IPS-NIHi11 (cell line): ENCODE measurements around the gene MAST3.
"Not testable (repeated sequence)": the region's sequence is repeated elsewhere in the genome, so short reads cannot be mapped to it uniquely, and the experiment has no call there.

Experiments
- DNase-seq: peaks from one replicate; pipeline ENCODE4 v3.0.0; 2012; ENCODE audit warnings: mixed read lengths, low spot score

Gene MAST3

DNA sequence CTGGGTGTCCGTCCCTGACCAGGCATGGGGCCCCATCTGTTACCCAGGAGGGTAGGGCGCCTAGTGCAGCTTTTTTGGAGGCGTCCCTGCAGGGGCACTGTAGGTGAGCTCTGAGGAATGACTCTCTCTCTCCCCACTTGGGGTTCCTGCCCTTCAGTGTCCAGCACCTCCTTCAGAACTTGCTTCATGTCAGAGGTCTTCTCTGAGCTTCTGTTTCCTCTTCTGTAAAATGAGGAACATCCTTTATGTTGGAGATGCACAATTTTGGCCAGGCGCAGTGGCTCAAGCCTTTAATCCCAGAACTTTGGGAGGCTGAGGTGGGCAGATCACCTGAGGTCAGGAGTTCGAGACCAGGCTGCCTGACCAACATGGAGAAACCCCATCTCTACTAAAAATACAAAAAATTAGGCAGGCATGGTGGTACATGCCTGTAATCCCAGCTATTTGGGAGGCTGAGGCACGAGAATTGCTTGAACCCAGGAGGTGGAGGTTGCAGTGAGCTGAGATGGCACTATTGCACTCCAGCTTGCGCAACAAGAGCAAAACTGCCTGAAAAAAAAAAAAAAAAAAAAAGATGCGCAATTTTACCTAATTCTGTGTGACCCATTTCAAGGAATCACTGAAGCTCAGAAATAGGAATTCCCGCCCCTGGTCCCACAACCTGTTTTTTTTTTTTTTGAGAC, 40.2 kb downstream of the MAST3 start:
- DNase-seq, result no peak

DNA sequence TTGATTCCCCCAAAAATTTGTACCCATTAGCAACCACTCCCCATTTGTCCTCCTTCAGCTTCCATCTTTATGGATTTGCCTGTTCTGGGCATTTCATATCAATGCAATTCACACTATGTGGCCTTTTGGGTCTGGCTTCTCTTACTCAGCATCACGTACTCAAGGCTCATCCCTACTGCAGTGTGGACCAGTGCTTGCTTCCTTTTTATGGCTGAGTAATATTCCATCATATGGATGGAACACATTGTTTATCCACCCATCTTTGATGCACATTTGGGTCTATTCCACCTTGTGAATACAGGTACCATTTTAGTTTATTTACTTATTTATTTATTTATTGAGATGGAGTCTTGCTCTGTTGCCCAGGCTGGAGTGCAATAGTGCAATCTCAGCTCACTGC, 42.9 kb downstream of the MAST3 start:
- DNase-seq, result no peak

DNA sequence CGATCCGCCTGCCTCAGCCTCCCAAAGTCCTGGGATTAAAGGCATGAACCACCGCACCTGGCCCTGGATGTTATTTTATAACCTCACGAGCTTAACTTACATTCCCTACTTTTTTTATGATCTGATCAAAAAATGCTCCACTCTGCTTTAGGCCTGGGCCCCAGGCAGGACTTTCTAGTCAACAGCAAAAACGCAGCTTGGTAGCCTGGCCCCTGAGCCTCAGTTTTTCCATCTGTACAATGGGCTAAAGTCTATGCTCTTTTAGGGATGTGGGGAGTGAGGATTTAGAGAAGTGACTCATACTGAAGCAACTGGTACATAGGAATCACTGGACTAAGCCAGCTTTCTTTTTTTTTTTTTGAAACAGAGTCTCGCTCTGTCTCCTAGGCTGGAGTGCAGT, 43.5 kb downstream of the MAST3 start:
- no peak for DNase-seq

DNA sequence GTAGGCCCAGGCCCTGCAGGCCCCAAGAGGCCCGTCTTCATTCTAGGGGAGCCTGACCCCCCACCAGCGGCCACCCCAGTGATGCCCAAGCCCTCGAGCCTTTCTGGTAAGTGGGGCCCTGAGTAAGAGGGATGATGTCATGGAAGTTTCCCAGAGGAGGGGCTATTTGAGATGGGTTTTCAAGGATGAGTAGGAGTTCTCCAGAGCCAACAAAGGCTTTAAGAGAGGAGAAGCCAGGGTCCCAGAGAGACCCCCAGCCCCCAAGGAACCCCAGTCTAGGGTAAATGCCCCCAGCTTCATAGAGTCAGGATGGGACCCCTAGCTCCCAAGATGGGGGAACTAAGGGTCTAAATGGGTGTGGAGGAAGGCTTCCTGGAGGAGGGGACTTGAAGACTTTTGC, 46.3 kb downstream of the MAST3 start:
- no peak for DNase-seq

DNA sequence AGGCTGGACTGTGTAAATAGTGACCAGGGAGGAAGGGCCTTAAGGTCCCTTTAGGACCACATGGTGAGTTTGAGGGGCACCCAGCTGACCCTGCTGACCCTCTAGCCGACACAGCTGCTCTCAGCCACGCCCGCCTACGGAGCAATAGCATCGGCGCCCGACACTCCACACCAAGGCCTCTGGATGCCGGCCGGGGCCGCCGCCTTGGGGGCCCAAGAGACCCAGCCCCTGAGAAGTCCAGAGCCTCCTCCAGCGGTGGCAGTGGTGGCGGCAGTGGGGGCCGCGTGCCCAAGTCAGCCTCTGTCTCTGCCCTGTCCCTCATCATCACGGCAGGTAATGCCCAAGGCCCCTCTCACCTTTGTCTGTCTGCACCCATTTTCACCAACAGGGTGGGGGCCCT, 46.8 kb downstream of the MAST3 start:
- no peak for DNase-seq

DNA sequence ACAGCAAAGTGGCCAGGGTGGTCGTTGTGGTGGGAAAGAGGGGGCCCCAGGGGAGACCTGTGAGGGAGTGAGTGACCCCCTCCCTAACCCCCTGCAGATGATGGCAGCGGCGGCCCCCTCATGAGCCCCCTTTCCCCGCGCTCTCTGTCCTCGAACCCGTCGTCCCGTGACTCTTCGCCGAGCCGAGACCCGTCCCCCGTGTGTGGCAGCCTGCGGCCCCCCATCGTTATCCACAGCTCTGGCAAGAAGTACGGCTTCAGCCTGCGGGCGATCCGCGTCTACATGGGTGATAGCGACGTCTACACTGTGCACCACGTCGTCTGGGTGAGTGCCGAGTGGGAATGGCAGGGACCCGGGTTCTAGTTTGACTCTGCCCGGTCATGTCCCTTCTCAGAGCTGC, 47.3 kb downstream of the MAST3 start:
- DNase-seq, result no peak

DNA sequence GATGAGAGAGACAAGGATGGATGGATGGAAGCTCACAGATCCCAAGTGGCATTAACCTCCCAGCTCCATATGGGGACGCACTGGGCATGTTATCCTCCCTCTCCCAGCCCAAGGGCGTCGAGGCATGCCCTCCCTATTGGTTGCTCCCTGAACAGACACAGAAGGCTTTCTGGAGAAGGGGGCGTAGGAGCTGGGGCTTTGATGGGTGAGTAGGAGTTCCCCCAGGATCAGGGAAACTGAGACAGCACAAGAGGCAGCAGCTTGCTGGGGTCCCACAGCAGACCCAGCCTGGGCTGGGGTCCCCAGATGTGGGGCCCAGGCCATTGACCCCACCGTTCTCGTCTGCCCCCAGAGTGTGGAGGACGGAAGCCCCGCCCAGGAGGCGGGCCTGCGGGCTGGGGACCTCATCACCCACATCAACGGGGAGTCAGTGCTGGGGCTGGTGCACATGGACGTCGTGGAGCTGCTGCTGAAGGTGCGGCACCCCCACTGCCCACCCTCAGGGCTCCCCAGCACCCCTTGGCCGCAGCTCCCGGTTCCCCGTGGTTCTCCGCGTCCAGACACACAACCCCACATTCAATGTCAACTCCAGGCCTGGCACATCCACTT, 47.9 kb downstream of the MAST3 start:
- no peak for DNase-seq

DNA sequence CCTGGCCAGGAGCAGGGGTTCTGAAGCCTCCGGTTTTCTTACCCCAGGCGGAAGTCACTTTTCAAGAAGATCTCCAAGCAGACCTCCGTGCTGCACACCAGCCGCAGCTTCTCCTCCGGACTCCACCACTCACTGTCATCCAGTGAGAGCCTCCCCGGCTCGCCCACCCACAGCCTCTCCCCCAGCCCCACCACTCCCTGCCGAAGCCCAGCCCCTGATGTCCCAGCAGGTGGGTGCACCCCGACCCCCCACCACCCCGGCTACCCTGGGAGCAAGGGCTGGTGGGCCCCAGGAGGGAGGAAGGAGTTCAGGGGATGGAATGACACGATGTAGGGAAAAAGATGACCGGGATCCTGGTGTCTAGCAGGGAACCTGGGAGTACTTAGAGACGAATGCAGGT, 49.8 kb downstream of the MAST3 start:
- no peak for DNase-seq

DNA sequence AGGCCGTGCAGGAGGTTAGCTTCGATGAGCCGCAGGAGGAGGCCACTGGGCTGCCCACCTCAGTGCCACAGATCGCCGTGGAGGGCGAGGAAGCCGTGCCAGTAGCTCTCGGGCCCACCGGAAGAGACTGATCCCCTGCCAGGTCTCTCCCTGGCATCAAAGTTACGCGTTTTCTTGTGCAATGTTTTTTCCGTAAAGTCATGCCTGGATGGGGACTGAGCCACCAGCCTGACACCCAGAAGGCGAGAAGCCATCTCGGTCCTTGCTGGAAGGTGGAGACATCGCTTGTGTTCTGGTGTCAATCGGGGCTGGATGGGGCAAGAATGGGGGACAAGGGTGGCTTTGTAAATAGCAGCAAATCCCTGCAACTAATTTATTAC, 52.0 kb downstream of the MAST3 start:
- no peak for DNase-seq

DNA sequence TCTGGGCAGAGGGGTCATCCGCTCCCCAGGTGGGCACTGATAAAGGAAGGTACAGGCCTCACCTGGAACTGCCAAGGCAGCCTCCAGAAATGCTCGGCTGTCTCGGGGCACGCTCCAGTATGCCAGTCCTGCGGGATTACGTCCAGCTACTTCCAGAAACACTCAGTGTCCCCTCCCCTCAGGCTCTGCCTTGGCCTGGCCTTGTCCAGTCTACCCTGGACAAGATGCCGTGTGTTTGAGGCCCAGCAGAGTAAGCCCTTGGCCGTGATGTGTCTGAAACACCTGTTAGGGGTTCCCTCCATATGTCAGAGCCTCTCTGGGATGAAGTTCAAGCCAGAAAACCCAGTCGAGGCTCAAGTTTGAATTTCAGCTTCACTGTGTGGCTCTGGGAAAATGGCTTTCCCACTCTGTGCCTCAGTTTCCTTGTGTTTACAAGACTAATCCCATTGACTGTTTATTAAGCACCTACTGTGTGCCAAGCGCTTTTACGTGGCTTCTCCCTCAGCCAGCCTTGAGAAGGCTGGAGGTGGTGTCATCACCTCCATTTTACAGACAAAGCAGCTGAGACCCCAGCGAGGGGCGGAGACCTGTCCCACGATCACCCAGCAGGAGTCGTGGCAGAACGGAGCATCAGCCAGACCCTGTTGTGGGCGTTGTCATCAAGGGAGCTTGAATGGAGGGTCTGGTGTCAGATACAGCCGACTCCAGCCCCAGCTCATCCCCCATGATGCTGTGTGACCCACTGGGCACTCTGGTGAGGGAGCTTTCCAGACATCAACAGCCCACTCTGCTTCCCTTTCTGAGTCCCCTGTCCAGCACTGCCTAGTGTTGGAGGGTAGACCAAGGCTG, 53.4 kb downstream of the MAST3 start:
- no peak for DNase-seq

DNA sequence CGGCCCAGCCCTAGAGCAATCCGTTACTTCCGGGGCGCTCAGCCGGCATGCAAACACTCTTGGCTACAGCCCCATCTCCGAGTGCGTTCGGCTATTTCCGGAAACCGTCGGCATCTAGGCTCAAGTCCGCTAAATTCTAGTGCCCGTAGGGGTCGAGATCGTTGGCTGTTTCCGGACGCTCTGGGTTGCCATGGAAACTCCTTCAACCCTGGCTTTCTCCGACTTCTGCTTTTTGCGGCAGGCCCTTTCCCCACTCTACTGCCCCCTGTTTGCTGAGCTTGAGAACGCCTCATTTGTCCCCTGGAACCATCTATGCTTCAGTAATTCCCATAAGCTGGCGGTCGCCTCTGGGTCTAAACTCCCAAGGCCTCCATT, 54.9 kb downstream of the MAST3 start:
- DNase-seq, result peak; percentile 99

DNA sequence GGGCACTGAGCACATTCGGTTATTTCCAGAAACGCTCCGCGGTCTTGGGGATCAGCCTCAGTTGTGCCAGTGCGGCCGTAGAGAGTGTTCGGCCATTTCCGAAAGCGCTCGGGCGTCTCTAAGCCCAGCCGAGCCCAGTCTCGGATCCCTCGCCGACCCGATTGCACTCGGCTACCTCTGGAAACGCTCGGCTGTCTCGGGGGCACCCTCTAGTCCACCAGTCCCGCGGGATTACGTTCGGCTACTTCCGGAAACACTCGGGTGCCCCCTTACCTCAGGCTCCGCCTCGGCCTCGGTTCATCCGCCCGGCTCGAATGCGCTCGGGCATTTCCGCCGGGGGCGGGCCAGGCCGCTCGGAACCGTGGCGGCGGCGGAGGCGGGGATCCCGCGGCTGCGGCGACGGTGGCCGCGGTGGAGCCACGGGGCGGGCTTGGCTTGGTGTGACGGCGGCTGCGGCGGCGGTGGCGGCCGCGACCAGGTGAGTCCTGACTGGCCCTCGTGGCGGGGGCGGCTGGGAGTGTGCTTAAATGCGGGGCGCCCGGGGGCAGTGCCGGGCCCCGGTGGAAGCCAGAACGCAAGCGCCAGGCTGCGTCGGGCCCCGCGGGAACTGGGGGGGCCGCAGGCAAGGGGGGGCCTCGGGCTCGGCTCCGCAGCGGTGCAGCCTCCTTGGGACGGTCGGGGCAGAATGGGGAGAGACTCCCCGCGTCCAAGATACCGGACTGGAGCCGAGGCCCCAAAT, 55.4 kb downstream of the MAST3 start, which contains the start of gene PIK3R2:
TSS of gene PIK3R2 (plus strand) at position 347 of the 739 bp plus-strand sequence. CDS start 2,717 bp downstream, outside the sequence.
- DNase-seq, result peak; percentile 97

DNA sequence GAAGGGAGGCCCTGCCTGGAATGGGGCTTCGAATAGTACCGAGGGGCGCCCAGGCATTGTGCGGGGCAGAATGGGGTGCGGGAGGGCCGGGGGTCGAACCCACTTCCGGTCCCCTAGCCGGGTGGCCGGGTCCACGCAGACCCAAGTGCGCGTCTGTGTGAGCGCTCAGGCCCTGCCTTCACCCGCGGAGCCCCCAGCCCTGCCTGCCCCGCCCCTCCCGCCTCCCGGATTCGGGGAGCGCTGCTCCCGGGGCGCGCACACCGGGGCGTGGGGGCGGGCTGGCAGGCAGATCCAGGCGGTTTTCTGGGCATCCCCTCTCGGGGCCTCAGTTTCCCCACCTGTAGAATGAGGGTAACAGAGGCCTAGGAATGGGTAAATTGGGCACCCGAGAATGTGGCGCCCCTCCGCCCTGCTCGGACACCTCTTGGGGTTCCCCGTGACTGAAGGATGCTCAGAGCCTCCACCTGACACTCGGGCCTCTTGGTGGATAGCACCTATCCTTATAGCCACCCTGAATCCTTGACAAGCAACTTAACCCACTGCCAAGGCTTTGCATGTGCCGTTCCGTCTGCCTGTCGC, 56.1 kb downstream of the MAST3 start:
- DNase-seq, result no peak

DNA sequence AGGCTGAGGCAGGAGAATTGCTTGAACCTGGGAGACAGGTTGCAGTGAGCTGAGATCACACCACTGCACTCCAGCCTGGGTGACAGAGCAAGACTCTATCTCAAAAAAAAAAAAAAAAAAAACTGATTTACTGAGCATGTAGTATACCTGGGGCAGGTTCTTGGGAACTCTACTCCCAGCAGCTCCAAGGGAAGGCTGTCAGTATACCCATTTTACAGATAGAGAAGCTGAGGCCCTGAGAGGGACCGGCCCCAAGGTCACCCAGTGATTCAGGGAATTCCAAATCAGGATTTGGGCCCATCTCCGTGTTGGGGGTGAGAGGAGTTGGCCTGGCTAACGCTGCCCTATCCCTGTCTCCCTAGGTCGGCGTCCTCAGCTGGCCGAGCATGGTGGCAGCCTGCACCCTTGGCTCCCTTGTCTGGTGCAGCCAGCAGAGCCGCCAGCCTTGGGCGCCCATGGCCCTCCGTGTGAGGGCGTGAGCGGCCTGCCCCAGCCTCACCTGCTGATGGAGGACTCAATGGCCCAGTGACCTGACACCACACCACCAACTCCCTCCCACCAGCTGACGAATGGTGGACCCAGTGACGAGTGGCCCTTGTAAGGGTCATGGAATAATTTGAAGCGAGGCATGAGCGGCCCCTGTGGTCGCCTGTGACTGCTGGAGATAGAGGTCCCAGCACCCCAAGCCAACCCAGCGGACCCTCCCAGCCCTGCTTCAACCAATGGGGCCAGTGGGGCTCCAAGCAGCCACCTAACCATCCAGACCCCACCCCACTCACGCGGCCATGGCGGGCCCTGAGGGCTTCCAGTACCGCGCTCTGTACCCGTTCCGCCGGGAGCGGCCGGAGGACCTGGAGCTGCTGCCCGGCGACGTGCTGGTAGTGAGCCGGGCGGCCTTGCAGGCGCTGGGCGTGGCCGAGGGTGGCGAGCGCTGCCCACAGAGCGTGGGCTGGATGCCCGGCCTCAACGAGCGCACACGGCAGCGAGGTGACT, 57.8 kb downstream of the MAST3 start:
- no peak for DNase-seq

DNA sequence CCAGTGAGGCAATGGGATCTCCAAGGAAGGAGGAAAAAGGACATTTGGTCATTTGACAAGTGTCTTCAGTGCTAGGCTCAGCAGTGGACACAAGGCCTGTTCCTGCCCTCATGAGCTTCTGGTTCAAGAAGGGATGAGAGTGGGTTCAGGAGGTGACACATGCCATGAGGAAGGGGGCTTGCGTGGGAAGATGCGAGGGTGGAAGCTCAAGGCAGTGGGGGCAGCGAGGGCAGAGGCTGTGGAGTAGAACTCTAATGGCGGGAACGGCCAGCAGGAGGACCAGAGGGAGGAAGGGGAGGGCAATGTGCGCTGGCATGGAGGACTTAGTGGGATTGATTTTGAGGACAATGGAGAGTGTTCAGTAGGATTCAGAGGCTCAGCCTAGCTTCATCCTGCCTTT, 58.7 kb downstream of the MAST3 start:
- no peak for DNase-seq

DNA sequence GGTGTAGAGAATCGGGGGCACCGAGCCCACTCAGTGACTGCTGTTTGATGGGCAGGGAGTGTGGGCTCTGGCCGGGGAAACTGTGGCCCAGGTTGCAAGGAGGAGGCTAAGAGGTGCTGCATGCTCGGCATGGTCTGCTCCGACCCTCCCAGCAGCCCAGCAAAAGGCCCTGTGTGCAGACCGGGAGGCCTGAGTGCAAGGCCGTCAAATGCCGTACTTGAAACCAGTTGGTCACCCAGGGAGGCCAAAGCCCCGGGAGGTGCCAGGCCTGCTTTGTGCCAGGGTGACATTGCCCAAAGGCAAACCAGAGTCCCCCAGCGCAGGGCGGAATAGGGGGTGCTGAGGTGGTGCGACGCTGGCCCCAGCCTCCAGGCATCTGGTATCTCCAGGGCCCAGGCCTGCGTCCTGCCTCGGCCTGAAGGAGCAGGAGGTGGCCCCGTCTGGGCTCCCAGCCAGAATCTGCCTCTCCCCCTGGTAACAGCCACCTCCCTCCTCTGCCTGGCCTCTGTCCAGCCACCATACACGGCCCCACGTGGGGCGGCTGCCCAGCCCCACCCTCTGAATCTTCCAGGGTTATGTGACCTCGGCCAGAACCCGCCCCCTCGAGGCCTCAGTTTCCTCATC, 59.4 kb downstream of the MAST3 start:
- no peak for DNase-seq

DNA sequence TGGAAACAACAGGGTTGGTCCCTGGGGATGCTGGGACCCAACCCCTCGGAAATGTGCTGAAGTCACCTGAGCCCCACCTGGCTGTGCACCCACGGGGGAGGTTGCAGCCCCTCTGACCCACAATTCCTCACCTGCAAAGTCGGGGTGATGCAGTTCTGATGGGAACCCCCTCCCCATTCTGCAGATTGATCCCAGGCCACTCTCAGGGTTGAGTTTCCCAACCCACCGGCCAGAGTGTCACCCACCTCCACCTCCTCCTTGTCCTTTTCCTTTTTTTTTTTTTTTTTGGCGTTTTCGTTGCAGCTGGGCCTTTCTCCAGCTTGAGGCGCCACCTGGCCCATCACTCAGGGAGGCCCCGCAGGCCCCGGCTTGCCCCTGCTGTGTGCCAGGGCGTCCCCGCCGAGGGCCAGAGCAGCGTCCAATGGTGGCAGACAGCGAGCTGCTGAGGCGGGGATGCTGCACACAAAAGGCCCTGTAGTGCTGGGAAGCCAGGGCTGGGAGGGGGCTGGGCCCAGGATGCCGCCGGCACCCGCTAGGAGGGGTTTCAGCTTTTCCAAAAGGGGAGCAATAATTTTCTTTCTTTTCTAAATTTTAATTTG, 60.0 kb downstream of the MAST3 start:
- peak; percentile 57 for DNase-seq

DNA sequence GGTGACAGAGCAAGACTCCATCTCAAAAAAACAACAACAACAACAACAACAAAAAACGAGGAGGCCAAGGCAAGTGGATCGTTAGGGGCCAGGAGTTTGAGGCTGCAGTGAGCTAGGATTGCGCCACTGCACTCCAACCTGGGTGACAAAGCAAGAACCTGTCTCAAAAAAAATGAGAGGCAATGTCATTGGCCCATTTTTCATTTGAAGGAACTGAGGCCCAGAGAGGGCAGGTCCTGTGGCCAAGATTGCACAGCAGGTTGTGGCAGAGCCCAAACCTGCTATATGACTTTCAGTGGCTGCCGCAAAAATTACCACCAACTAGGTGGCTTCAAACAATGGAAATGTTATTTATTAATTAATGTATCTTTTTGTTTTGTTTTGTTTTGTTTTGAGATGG, 60.9 kb downstream of the MAST3 start:
- DNase-seq, result no peak

DNA sequence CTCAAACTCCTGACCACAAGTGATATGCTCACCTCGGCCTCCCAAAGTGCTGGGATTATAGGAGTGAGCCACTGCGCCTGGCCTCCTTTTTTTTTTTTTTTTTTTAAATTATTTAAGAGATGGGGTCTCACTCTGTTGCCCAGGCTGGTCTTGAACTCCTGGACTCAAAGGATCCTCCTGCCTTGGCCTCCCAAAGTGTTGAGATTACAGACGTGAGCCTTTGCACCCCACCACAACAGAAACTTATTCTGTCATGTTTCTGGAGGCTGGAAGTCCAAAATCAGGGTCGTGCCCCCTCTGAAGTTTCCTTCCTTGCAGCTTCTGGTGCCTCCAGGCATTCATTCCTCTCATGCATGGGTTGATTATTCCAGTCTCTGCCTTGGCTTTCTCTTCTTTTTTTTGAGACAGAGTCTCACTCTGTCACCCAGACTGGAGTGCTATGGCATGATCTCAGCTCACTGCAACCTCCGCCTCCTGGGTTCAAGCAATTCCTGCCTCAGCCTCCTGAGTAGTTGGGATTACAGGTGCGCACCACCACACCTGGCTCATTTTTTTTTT, 61.6 kb downstream of the MAST3 start:
- not testable (repeated sequence) for DNase-seq

DNA sequence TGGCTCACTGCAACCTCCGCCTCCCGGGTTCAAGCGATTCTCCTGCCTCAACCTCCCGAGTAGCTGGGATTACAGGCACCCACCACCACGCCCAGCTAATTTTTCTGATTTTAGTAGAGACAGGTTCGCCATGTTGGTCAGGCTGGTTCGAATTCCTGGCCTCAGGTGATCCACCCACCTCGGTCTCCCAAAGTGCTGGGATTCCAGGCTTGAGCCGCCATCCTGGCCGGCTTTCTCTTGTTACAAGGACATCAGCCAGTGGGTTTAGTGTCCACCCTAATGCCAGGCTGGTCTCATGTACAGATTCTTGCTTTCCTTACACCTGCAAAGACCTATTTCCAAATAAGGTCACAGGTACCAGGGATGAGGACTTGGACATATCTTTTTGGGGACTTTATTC, 62.2 kb downstream of the MAST3 start:
- no peak for DNase-seq
